ENCODE results near the gene TBC1D1.
"Not testable (repeated sequence)": the region's sequence is repeated elsewhere in the genome, so short reads cannot be mapped to it uniquely, and the experiment has no call there.

TBC1D1 gene

GRCh38 chr4:37889849-37890800 is 759 bp upstream of the TBC1D1 start:
- peak; percentile 54 to 61 for DNase-seq

- DNase-seq, result peak; percentile 68 to 72
Measured at GRCh38 chr4:37891260-37892159, 626 bp downstream of the TBC1D1 start.

- peak; percentile 64 to 66 for DNase-seq
Measured at GRCh38 chr4:37892641-37893040, 1.8 kb downstream of the TBC1D1 start.

GRCh38 chr4:37893164-37893563 is 2.3 kb downstream of the TBC1D1 start:
- no peak for DNase-seq

GRCh38 chr4:37895271-37895670 is 4.4 kb downstream of the TBC1D1 start:
- DNase-seq, result no peak

- DNase-seq, result no peak
Measured at GRCh38 chr4:37896206-37896860, 5.4 kb downstream of the TBC1D1 start.

GRCh38 chr4:37902212-37902611 is 11.3 kb downstream of the TBC1D1 start:
- no peak for DNase-seq

GRCh38 chr4:37902738-37903693 is 12.1 kb downstream of the TBC1D1 start:
- DNase-seq, result no peak

GRCh38 chr4:37903901-37904300 is 13.0 kb downstream of the TBC1D1 start:
- no peak for DNase-seq

GRCh38 chr4:37904824-37905223 is 13.9 kb downstream of the TBC1D1 start:
- no peak for DNase-seq

GRCh38 chr4:37905533-37906169 is 14.8 kb downstream of the TBC1D1 start:
- DNase-seq, result no peak

GRCh38 chr4:37908488-37909331 is 17.8 kb downstream of the TBC1D1 start:
- no peak for DNase-seq

GRCh38 chr4:37909332-37910090 is 18.6 kb downstream of the TBC1D1 start:
- no peak for DNase-seq

GRCh38 chr4:37910091-37910486 is 19.2 kb downstream of the TBC1D1 start:
- DNase-seq, result no peak

GRCh38 chr4:37914539-37914938 is 23.7 kb downstream of the TBC1D1 start:
- DNase-seq, result no peak

- no peak for DNase-seq
Measured at GRCh38 chr4:37917388-37917787, 26.5 kb downstream of the TBC1D1 start.

- DNase-seq, result no peak
Measured at GRCh38 chr4:37918653-37919052, 27.8 kb downstream of the TBC1D1 start.

- no peak for DNase-seq
Measured at GRCh38 chr4:37922328-37922727, 31.4 kb downstream of the TBC1D1 start.

GRCh38 chr4:37923089-37923488 is 32.2 kb downstream of the TBC1D1 start:
- not testable (repeated sequence) for DNase-seq

- DNase-seq, result no peak
Measured at GRCh38 chr4:37924946-37925345, 34.1 kb downstream of the TBC1D1 start.
